ENCODE results near the gene CLSTN2.

Gene CLSTN2

DNA sequence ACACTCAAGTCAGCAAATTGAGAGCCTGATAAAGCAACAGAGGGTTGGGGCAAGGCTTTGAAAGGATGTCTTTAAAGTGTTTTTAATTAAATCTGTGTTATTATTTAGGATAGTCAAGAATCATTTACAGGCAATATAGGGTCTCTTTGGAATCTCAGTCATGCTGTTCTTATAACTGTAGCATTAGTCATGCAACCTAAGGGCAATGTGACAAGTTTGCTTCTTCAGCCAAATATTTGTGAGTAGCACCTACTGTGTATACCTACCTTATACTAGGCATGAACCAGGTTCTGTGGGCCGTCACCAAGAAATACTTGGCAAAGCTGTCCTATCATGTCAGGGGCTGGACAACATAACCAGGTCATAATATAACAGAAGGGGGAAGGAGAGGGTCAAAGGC is 558.3 kb downstream of the CLSTN2 start:
- H3K4ac ChIP-seq (ENCODE audit: low read depth, low read length): no peak overlapping the region
- H2BK12ac ChIP-seq (ENCODE audit: low read length): no peak overlapping the region
- no peaks in the 10 kb centered on the region for H3K36me3 ChIP-seq (ENCODE audit: control insufficient read depth in 1 of 2, insufficient read depth in 2 of 2, low read length in 2 of 2)
- H4K91ac ChIP-seq (ENCODE audit: low read depth, low read length): no peak overlapping the region
- H3K14ac ChIP-seq (ENCODE audit: low read length): no peak overlapping the region
- no peak overlapping the region for H3K4me3 ChIP-seq (ENCODE audit: low read depth, low read length)
- H3K9ac ChIP-seq (ENCODE audit: low read length): no peak overlapping the region
- no peak overlapping the region for H4K8ac ChIP-seq (ENCODE audit: low read depth, low read length)
- no peak overlapping the region for H2BK120ac ChIP-seq (ENCODE audit: insufficient read depth, low read length, poor library complexity)
- H2AFZ ChIP-seq (ENCODE audit: insufficient read depth, low read length, poor library complexity): no peak overlapping the region
- no peaks in the 10 kb centered on the region for H3K79me2 ChIP-seq (ENCODE audit: control insufficient read depth, insufficient read depth, low read length, poor library complexity)
- DNase-seq: peak in 1 of 2 donors; percentile 18
- H3K9me3 ChIP-seq (ENCODE audit: insufficient read depth, low read depth, low read length): no peaks in the 10 kb centered on the region
- no CpG with 5 or more reads among the region's 1 CpG for WGBS (ENCODE audit: extremely low coverage, insufficient coverage, insufficient read length)
- H2BK5ac ChIP-seq (ENCODE audit: low read depth, low read length, poor library complexity): no peak overlapping the region
- no peak overlapping the region for H3K23ac ChIP-seq (ENCODE audit: low read length)
- H2AK5ac ChIP-seq (ENCODE audit: low read length): no peak overlapping the region
- no peaks in the 10 kb centered on the region for H3K79me1 ChIP-seq (ENCODE audit: low read length)
- H3K4me2 ChIP-seq (ENCODE audit: low read length): no peak overlapping the region
- no peak overlapping the region for H3K27ac ChIP-seq (ENCODE audit: low read depth, low read length)
- no peak overlapping the region for H4K12ac ChIP-seq (ENCODE audit: low read depth, low read length)
- peaks cover 0 to 2% of the 10 kb centered on the region in 2 experiments for H3K4me1 ChIP-seq (ENCODE audit: control insufficient read depth in 1 of 2, insufficient read depth in 2 of 2, low read length in 2 of 2)
- no peaks in the 10 kb centered on the region for H3K27me3 ChIP-seq (ENCODE audit: insufficient read depth, low read length)
- H3K18ac ChIP-seq (ENCODE audit: low read length): no peak overlapping the region

DNA sequence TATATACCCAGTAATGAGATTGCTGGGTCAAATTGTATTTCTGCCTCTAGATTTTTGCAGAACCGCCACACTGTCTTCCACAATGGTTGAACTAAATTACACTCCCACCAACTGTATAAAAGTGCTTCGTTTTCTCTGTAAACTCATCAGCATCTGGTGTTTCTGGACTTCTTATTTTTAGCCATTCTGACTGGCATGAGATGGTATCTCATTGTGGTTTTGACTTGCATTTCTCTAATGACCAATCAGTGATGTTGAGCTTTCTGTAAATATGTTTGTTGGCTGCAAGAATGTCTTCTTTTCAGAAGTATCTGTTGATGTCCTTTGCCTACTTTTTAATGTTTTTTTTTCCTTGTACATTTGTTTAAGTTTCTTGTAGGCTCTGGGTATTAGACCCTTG is 560.0 kb downstream of the CLSTN2 start:
- Histone ChIP-seq H3K79me2 (ENCODE audit: control insufficient read depth, insufficient read depth, low read length, poor library complexity) (no peaks in the 10 kb centered on the region), H3K9ac (ENCODE audit: low read length) (no peak overlapping the region), H3K27me3 (ENCODE audit: insufficient read depth, low read length) (no peaks in the 10 kb centered on the region), H3K27ac (ENCODE audit: low read depth, low read length) (no peak overlapping the region), H3K14ac (ENCODE audit: low read length) (no peak overlapping the region), H3K4me2 (ENCODE audit: low read length) (no peak overlapping the region), H3K4me3 (ENCODE audit: low read depth, low read length) (no peak overlapping the region), H3K79me1 (ENCODE audit: low read length) (no peaks in the 10 kb centered on the region), H2BK5ac (ENCODE audit: low read depth, low read length, poor library complexity) (no peak overlapping the region), H3K36me3 (ENCODE audit: control insufficient read depth in 1 of 2, insufficient read depth in 2 of 2, low read length in 2 of 2) (no peaks in the 10 kb centered on the region), H4K91ac (ENCODE audit: low read depth, low read length) (no peak overlapping the region), H3K18ac (ENCODE audit: low read length) (no peak overlapping the region), H3K4ac (ENCODE audit: low read depth, low read length) (no peak overlapping the region), H2AFZ (ENCODE audit: insufficient read depth, low read length, poor library complexity) (no peak overlapping the region), H4K8ac (ENCODE audit: low read depth, low read length) (no peak overlapping the region), H3K9me3 (ENCODE audit: insufficient read depth, low read depth, low read length) (no peaks in the 10 kb centered on the region), H3K23ac (ENCODE audit: low read length) (no peak overlapping the region), H3K4me1 (ENCODE audit: control insufficient read depth in 1 of 2, insufficient read depth in 2 of 2, low read length in 2 of 2) (peaks cover 0 to 2% of the 10 kb centered on the region in 2 experiments), H2AK5ac (ENCODE audit: low read length) (no peak overlapping the region), H2BK12ac (ENCODE audit: low read length) (no peak overlapping the region), H2BK120ac (ENCODE audit: insufficient read depth, low read length, poor library complexity) (no peak overlapping the region), H4K12ac (ENCODE audit: low read depth, low read length) (no peak overlapping the region)
- no CpG with 5 or more reads among the region's 2 CpGs for WGBS (ENCODE audit: extremely low coverage, insufficient coverage, insufficient read length)
- DNase-seq: no peak

DNA sequence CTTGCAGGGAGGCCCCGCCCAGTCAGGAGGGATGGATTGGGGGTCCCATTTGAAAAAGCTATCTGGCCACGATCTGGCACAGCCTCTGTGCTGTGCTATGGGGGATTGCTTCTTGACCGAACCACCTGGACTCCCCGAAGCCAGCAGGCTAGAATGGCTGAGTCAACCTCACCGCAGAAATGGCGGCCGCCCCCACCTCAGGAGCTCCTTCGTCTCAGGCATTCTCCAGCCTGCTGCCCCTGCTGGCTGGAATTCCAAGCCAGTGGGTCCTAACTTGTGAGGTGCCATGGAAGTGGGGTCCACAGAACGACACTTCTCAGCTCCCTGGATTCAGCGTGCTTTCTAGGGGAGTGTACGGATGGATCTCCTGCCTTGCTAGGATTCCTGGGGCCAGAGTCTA is 562.3 kb downstream of the CLSTN2 start:
- H3K9me3 ChIP-seq (ENCODE audit: insufficient read depth, low read depth, low read length): no peaks in the 10 kb centered on the region
- H4K8ac ChIP-seq (ENCODE audit: low read depth, low read length): no peak overlapping the region
- H3K4me2 ChIP-seq (ENCODE audit: low read length): no peak overlapping the region
- no peak overlapping the region for H3K23ac ChIP-seq (ENCODE audit: low read length)
- H3K14ac ChIP-seq (ENCODE audit: low read length): no peak overlapping the region
- H3K36me3 ChIP-seq (ENCODE audit: control insufficient read depth in 1 of 2, insufficient read depth in 2 of 2, low read length in 2 of 2): no peaks in the 10 kb centered on the region
- H3K4me3 ChIP-seq (ENCODE audit: low read depth, low read length): no peak overlapping the region
- H2BK5ac ChIP-seq (ENCODE audit: low read depth, low read length, poor library complexity): no peak overlapping the region
- H2BK120ac ChIP-seq (ENCODE audit: insufficient read depth, low read length, poor library complexity): no peak overlapping the region
- H2AK5ac ChIP-seq (ENCODE audit: low read length): no peak overlapping the region
- no CpG with 5 or more reads among the region's 11 CpGs for WGBS (ENCODE audit: extremely low coverage, insufficient coverage, insufficient read length)
- H4K91ac ChIP-seq (ENCODE audit: low read depth, low read length): no peak overlapping the region
- no peak overlapping the region for H2AFZ ChIP-seq (ENCODE audit: insufficient read depth, low read length, poor library complexity)
- no peak overlapping the region for H3K18ac ChIP-seq (ENCODE audit: low read length)
- H3K9ac ChIP-seq (ENCODE audit: low read length): no peak overlapping the region
- H3K27me3 ChIP-seq (ENCODE audit: insufficient read depth, low read length): no peaks in the 10 kb centered on the region
- no peaks in the 10 kb centered on the region for H3K79me2 ChIP-seq (ENCODE audit: control insufficient read depth, insufficient read depth, low read length, poor library complexity)
- no peak for DNase-seq
- no peak overlapping the region for H3K27ac ChIP-seq (ENCODE audit: low read depth, low read length)
- no peaks in the 10 kb centered on the region for H3K79me1 ChIP-seq (ENCODE audit: low read length)
- peak overlapping the region; percentile 9 for H2BK12ac ChIP-seq (ENCODE audit: low read length)
- H3K4me1 ChIP-seq (ENCODE audit: control insufficient read depth in 1 of 2, insufficient read depth in 2 of 2, low read length in 2 of 2): peaks cover 0 to 2% of the 10 kb centered on the region in 2 experiments
- H4K12ac ChIP-seq (ENCODE audit: low read depth, low read length): no peak overlapping the region
- no peak overlapping the region for H3K4ac ChIP-seq (ENCODE audit: low read depth, low read length)

DNA sequence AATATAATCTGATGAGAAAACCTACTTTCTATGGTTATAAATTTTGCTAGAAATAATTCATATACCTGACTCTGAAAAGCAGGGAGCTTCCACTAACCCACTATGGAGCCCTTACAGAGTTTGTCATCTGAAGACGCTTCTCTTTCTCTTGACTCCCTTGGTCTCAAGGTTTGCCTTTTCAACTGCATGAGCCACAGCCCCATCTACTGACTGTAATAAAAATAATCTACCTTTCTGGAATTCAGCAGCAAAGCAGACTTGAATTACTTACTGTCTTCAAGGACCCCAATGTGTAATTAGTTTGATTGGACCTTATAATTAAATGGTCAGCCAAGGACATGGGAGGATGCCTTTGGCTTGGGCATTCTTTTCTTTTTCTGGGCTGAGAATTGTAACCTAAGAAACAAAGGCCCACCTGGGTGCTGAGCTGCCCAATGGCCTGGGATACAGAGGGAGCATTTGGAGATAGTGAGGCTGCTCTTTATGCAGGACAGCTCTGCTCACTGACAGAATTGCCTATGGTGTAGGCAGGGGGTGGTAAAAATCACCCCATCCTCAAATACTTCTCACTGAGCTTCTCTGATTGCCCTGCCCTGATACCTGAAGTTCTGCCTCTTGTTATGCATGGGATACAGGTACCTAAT is 564.3 kb downstream of the CLSTN2 start:
- no peak overlapping the region for H3K23ac ChIP-seq (ENCODE audit: low read length)
- no peak overlapping the region for H2AFZ ChIP-seq (ENCODE audit: insufficient read depth, low read length, poor library complexity)
- no peak overlapping the region for H2AK5ac ChIP-seq (ENCODE audit: low read length)
- H3K4me2 ChIP-seq (ENCODE audit: low read length): no peak overlapping the region
- no peaks in the 10 kb centered on the region for H3K79me2 ChIP-seq (ENCODE audit: control insufficient read depth, insufficient read depth, low read length, poor library complexity)
- H3K79me1 ChIP-seq (ENCODE audit: low read length): no peaks in the 10 kb centered on the region
- H4K8ac ChIP-seq (ENCODE audit: low read depth, low read length): no peak overlapping the region
- no peak overlapping the region for H3K9ac ChIP-seq (ENCODE audit: low read length)
- H3K14ac ChIP-seq (ENCODE audit: low read length): no peak overlapping the region
- no peak overlapping the region for H3K18ac ChIP-seq (ENCODE audit: low read length)
- H2BK12ac ChIP-seq (ENCODE audit: low read length): no peak overlapping the region
- H3K27me3 ChIP-seq (ENCODE audit: insufficient read depth, low read length): no peaks in the 10 kb centered on the region
- no peak overlapping the region for H4K91ac ChIP-seq (ENCODE audit: low read depth, low read length)
- H3K9me3 ChIP-seq (ENCODE audit: insufficient read depth, low read depth, low read length): no peaks in the 10 kb centered on the region
- WGBS (ENCODE audit: extremely low coverage, insufficient coverage, insufficient read length): no CpG with 5 or more reads among the region's 1 CpG
- no peak overlapping the region for H3K27ac ChIP-seq (ENCODE audit: low read depth, low read length)
- H3K4ac ChIP-seq (ENCODE audit: low read depth, low read length): no peak overlapping the region
- H3K4me3 ChIP-seq (ENCODE audit: low read depth, low read length): no peak overlapping the region
- no peaks in the 10 kb centered on the region for H3K36me3 ChIP-seq (ENCODE audit: control insufficient read depth in 1 of 2, insufficient read depth in 2 of 2, low read length in 2 of 2)
- H2BK120ac ChIP-seq (ENCODE audit: insufficient read depth, low read length, poor library complexity): no peak overlapping the region
- no peak overlapping the region for H2BK5ac ChIP-seq (ENCODE audit: low read depth, low read length, poor library complexity)
- DNase-seq: peak in 1 of 2 donors; percentile 34
- no peaks in the 10 kb centered on the region for H3K4me1 ChIP-seq (ENCODE audit: control insufficient read depth in 1 of 2, insufficient read depth in 2 of 2, low read length in 2 of 2)
- no peak overlapping the region for H4K12ac ChIP-seq (ENCODE audit: low read depth, low read length)
